Ascending aorta (tissue), 2 donors: ENCODE results near the gene COL15A1. TPM values are rescaled to one million over a fixed set of nuclear protein-coding genes. Genes with fewer than 3 reads are reported as not detected.

Source experiments
- DNase-seq, 2 donors: peaks; one replicate each; pipeline ENCODE4 v3.0.0-alpha.2; 2019; ENCODE audit warnings: low spot score in 2 of 2
- H3K27ac ChIP-seq, 2 donors: fragments of 200-600 bp; sonication (generic); one replicate each; pipeline ENCODE4 v1.5.1; 2016 to 2017; ENCODE audit warnings: mild to moderate bottlenecking in 1 of 2
- H3K27me3 ChIP-seq: fragments of 200-600 bp; sonication (generic); one replicate; pipeline ENCODE4 v1.5.1; 2017
- H3K36me3 ChIP-seq, 2 donors: fragments of 200-600 bp; sonication (generic); one replicate each; pipeline ENCODE4 v1.5.1; 2016
- H3K4me1 ChIP-seq, 2 donors: fragments of 200-600 bp; sonication (generic); one replicate each; pipeline ENCODE4 v1.5.1; 2016 to 2017; ENCODE audit warnings: mild to moderate bottlenecking in 1 of 2
- H3K4me3 ChIP-seq, 2 donors: fragments of 200-600 bp; sonication (generic); one replicate each; pipeline ENCODE4 v1.5.1; 2016 to 2017; ENCODE audit warnings: mild to moderate bottlenecking in 1 of 2
- H3K9me3 ChIP-seq, 2 donors: fragments of 200-600 bp; sonication (generic); one replicate each; pipeline ENCODE4 v1.5.1; 2016
- intact Hi-C: fragments of 100-400 bp; cut with DNase I; formaldehyde crosslinking; loops from one replicate; pipeline ENCODE4 v1.15.1; 2023
- total RNA-seq: library from RNA; depleted of rRNA; stranded (reverse); fragments of >200 nt; gene quantifications from one replicate; pipeline ENCODE4 v1.1.0, GENCODE V29; 2016
- TF ChIP-seq, protein P1 (sequence below), 3 experiments: fragments of 200-600 bp in 2 of 3; fragments of 450-650 bp in 1 of 3; sonication (generic) in 2 of 3; IDR thresholded peaks; one replicate each; pipeline ENCODE4 v1.5.1; 2016 to 2019; ENCODE audit warnings: antibody characterized with exemption in 3 of 3, mild to moderate bottlenecking in 1 of 3, moderate library complexity in 1 of 3

COL15A1 gene
- total RNA-seq, 1 donor from 2014 or later: 58.6 TPM

DNA sequence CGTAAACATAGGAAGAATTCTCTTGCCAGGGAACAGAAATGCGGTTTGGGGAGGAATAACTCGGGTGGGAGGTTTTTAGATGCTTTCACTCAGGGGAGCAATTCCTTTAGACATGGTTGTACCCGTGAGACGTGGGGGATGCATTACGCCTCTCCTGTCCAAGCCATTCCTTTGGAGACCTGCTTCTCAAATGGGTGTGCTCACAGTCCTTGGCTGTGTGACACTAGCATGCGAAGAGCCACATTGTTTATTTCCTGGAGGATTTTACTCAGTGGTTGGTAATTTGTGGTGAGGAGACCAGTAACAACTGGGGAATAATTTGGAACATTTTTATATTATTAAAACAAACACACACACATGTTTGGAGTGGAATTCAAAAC is 18.5 kb downstream of the COL15A1 start:
- TF ChIP-seq, protein P1, sequence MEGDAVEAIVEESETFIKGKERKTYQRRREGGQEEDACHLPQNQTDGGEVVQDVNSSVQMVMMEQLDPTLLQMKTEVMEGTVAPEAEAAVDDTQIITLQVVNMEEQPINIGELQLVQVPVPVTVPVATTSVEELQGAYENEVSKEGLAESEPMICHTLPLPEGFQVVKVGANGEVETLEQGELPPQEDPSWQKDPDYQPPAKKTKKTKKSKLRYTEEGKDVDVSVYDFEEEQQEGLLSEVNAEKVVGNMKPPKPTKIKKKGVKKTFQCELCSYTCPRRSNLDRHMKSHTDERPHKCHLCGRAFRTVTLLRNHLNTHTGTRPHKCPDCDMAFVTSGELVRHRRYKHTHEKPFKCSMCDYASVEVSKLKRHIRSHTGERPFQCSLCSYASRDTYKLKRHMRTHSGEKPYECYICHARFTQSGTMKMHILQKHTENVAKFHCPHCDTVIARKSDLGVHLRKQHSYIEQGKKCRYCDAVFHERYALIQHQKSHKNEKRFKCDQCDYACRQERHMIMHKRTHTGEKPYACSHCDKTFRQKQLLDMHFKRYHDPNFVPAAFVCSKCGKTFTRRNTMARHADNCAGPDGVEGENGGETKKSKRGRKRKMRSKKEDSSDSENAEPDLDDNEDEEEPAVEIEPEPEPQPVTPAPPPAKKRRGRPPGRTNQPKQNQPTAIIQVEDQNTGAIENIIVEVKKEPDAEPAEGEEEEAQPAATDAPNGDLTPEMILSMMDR (IDR thresholded peaks at IDR 0.05): no peak
- H3K4me3 ChIP-seq: no peak overlapping the region
- no peaks in the 10 kb centered on the region for H3K36me3 ChIP-seq
- H3K4me1 ChIP-seq: peaks cover 6 to 18% of the 10 kb centered on the region in 2 donors
- H3K27me3 ChIP-seq: no peaks in the 10 kb centered on the region
- no peak overlapping the region for H3K27ac ChIP-seq
- intact Hi-C loops: no loop called here
- no peak for DNase-seq
- H3K9me3 ChIP-seq: no peaks in the 10 kb centered on the region

DNA sequence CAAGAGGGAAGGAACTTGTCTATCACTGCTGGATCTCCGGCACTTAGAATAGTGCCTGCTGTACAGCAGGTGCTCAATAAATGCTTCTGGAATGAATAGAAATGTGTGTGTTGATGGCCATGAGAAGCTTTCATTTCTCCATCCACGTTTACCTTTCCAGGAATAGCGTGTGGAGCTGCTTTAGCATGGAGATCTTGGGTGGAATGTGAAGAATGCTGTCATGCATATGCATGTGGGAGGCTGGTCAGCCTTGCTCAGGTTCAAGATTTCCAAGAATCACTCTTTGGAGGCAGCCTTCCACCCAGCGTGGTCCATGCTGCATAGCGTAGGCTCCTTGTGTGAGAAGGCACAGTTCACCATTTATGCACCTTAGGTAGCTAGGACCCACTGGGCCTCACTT is 19.2 kb downstream of the COL15A1 start:
- H3K4me1 ChIP-seq: peaks cover 6 to 16% of the 10 kb centered on the region in 2 donors
- TF ChIP-seq, protein P1 (IDR thresholded peaks at IDR 0.05): no peak
- no peak overlapping the region for H3K27ac ChIP-seq
- no peaks in the 10 kb centered on the region for H3K36me3 ChIP-seq
- no peaks in the 10 kb centered on the region for H3K27me3 ChIP-seq
- intact Hi-C loops: no loop called here
- no peak for DNase-seq
- no peaks in the 10 kb centered on the region for H3K9me3 ChIP-seq
- H3K4me3 ChIP-seq: no peak overlapping the region

DNA sequence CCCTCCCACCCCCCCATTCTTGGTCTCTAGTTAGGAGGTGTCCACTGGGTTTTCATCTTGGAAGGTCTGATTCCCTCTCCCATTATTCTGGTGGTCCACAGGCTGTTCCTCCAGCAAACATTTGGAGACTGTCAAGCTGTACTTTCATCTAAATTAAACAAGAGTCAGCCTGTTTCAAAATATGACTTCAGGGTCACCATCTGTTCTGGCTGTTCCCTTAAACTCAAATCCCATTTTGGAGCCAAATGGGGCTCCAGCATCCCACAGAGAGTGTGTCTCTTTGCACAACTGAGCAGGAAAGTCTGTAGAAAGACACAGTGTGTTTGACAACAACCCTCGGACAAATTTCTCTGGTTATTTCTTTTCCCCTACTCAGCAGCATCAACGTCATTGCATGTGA is 20.5 kb downstream of the COL15A1 start:
- intact Hi-C loops: no loop called here
- Histone ChIP-seq H3K27ac (peak overlapping the region; percentile 66 to 83), H3K9me3 (no peaks in the 10 kb centered on the region), H3K4me1 (peaks cover 6 to 15% of the 10 kb centered on the region in 2 donors), H3K36me3 (no peaks in the 10 kb centered on the region), H3K27me3 (no peaks in the 10 kb centered on the region), H3K4me3 (no peak overlapping the region)
- TF ChIP-seq, protein P1 (IDR thresholded peaks at IDR 0.05): no peak
- DNase-seq: no peak

DNA sequence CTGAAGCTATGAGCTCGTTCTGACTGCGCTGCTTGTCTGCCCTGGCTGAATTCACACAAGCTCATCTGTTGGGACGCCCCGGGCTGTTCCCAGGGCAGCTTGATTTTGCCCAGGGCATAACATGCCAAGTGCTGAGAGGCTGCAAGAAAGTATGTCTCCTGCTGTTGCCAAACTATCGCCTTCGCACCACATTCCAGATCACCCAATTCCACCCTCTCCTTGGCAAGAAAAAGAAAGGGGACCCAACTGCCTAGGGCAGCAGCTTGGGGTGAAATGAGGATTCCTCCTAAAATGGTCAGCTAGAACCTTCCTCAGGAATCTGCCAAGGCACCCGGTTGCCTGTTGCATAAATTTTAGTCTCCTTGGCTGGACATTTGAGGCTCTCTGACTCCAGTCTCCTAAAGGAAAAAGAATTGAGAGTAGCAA is 21.2 kb downstream of the COL15A1 start:
- peaks cover 6 to 15% of the 10 kb centered on the region in 2 donors for H3K4me1 ChIP-seq
- no peak for DNase-seq
- intact Hi-C loops: no loop called here
- no peaks in the 10 kb centered on the region for H3K36me3 ChIP-seq
- TF ChIP-seq, protein P1 (IDR thresholded peaks at IDR 0.05): no peak
- no peaks in the 10 kb centered on the region for H3K27me3 ChIP-seq
- no peaks in the 10 kb centered on the region for H3K9me3 ChIP-seq
- H3K4me3 ChIP-seq: no peak overlapping the region
- peak overlapping the region; percentile 66 to 83 for H3K27ac ChIP-seq

DNA sequence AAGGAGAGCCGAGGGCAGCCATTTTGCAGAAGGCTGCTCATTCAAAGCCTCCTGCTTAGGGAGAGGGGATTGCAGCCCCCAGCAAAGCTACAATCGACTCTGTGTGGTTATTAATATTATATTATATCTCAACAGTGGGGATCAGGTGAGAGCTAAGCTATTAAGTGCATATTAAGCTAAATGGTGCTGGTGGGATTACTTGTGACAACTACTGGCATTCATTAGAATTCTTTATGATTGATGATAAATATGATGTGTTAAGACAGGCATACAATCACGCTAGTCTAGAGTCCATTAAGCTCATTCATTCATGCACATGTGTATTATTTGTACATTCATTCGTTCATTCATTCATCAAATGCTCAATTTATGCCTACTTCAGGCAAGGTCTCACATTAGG is 23.0 kb downstream of the COL15A1 start:
- intact Hi-C loops: no loop called here

More for the DNA sequence above, 23.0 kb downstream of the COL15A1 start:
- Histone ChIP-seq H3K4me3 (no peak overlapping the region), H3K36me3 (no peaks in the 10 kb centered on the region), H3K27me3 (no peaks in the 10 kb centered on the region), H3K27ac (peak overlapping the region in 1 of 2 donors; percentile 83), H3K4me1 (peaks cover 6 to 15% of the 10 kb centered on the region in 2 donors), H3K9me3 (no peaks in the 10 kb centered on the region)
- TF ChIP-seq, protein P1 (IDR thresholded peaks at IDR 0.05): no peak
- DNase-seq: no peak
